Measurements from ENCODE around the gene RASAL2. TPM values are rescaled to one million over a fixed set of nuclear protein-coding genes. Genes with fewer than 3 reads are reported as not detected.

The RASAL2 gene
- polyA plus RNA-seq, 2 of the 4 experiments (the other 2 are of a cell fraction) = 7.1 to 17.6 TPM

DNA sequence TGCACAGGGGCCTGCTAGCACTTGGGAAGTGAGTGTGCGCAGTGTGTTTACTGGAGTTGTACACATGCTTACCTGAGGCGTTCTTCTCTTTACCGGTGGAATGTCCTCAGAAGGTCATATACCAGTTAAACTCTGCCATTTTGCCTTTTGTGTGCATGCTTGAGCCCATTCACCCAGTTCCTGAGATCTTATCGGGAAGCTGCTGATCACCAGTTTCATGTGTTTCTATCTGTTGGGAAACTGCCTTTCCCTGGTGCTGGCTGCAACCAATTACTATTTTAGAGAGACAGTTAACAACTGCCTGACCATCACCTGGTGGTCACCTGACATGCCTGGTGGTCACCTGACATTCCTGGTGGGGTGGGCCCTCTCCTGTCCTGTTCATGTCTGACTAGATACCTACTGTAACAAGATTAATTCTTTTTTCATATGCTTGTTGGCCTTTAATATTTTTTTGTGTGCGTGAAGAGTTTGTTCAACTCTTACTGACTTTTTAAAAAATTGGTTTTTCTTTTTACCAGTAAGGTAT is 137.0 kb downstream of the RASAL2 start:
- H3K4me3 ChIP-seq = no peak overlapping the region
- 94% methylated on average over 5 of the region's 5 CpGs for WGBS (ENCODE audit: missing lambda C conversion rate)
- H3K9me3 ChIP-seq = no peaks in the 10 kb centered on the region
- H3K4me2 ChIP-seq = no peak overlapping the region
- ATAC-seq (no peak), FAIRE-seq (no peak), DNase-seq (ENCODE audit: low read depth in 1 of 2, low spot score in 1 of 2) (no peak)
- peaks cover 14% of the 10 kb centered on the region; the same call in 1 of the 3 replicates for H3K4me1 ChIP-seq
- ChIA-PET CTCF (no interaction called here), POLR2A (no interaction called here)
- TF ChIP-seq BHLHE40 (IDR thresholded peaks at IDR 0.05; ENCODE audit: low read depth, low read length) (no peak), USF2 (IDR thresholded peaks at IDR 0.05) (peak; percentile 64)
- no peak overlapping the region for H3K27ac ChIP-seq

DNA sequence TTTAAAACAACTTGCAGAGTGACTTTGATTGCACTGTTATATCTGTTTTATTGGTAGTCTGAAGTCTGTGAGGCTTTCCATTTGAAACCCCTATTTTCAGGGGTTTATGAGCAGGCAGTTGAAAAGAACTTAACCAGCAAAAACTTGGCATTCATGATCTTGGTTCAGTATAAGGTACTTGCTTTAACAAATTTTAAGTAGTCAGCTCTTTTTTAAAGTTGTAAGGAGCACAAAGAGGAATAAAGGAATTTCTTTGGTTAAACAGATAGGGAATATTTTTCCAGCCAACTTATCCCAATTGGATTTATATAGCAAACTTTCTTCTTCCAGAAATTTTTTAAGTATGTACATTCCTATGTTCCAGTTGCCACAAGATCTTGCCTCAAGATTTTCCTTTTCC is 138.2 kb downstream of the RASAL2 start:
- no peak for FAIRE-seq
- ChIA-PET CTCF (no interaction called here), POLR2A (no interaction called here)
- ATAC-seq = no peak
- TF ChIP-seq MAFK (IDR thresholded peaks at IDR 0.05; ENCODE audit: partially characterized antibody) = peak; percentile 65
- TF ChIP-seq ZC3H11A (IDR thresholded peaks at IDR 0.05) = no peak
- TF ChIP-seq EHMT2 (IDR thresholded peaks at IDR 0.05; ENCODE audit: low read depth) = no peak
- TF ChIP-seq HEYL (CRISPR knock-in tag; IDR thresholded peaks at IDR 0.05) = no peak
- Histone ChIP-seq H3K9me3 (no peaks in the 10 kb centered on the region), H3K4me3 (no peak overlapping the region), H3K27ac (no peak overlapping the region), H3K4me1 (peaks cover 20% of the 10 kb centered on the region; the same call in 2 of the 3 replicates), H3K4me2 (no peak overlapping the region)
- no peak for DNase-seq (ENCODE audit: low read depth in 1 of 2, low spot score in 1 of 2)

DNA sequence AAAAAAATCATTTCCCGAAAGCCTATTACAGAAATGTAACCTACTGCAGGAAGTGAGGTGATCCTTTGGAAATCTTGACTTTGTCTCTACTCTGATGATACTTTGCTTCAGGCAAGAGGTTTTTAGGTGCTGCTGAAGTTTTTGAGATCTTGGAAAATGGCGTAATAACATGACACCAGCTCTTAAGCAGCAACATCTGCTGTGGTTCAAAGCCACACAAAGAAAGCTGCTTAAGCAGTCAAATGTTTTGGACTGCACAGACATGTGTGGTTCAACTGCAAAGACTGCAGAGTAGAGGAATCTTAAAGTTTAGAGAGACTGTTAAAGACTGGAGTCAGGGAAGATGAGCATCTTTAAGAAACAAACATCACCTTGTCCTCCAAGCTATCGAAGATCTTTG is 139.0 kb downstream of the RASAL2 start:
- ATAC-seq (no peak), FAIRE-seq (no peak), DNase-seq (ENCODE audit: low read depth in 1 of 2, low spot score in 1 of 2) (no peak)
- Histone ChIP-seq H3K4me3 (no peak overlapping the region), H3K27ac (peak overlapping the region in 1 of 2 experiments; percentile 34; a peak in 3 of 6 replicates), H3K9me3 (no peaks in the 10 kb centered on the region), H3K4me2 (no peak overlapping the region), H3K4me1 (peaks cover 29% of the 10 kb centered on the region)
- 94% methylated on average over 3 of the region's 3 CpGs for WGBS (ENCODE audit: missing lambda C conversion rate)
- CTCF ChIA-PET = no interaction called here
- TF ChIP-seq TP53 (CRISPR knock-in tag; IDR thresholded peaks at IDR 0.05) = no peak
- no peak for TF ChIP-seq EHF (CRISPR knock-in tag; IDR thresholded peaks at IDR 0.05)
- TF ChIP-seq JUNB (IDR thresholded peaks at IDR 0.05) = no peak
- no peak for TF ChIP-seq POLR2A (IDR thresholded peaks at IDR 0.05; ENCODE audit: low read length)
- TF ChIP-seq RFX5 (IDR thresholded peaks at IDR 0.05) = no peak
- TF ChIP-seq, protein P1, sequence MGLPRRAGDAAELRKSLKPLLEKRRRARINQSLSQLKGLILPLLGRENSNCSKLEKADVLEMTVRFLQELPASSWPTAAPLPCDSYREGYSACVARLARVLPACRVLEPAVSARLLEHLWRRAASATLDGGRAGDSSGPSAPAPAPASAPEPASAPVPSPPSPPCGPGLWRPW (IDR thresholded peaks at IDR 0.05) = no peak
- no peak for TF ChIP-seq RARB (CRISPR knock-in tag; IDR thresholded peaks at IDR 0.05)
- TF ChIP-seq, protein P2, sequence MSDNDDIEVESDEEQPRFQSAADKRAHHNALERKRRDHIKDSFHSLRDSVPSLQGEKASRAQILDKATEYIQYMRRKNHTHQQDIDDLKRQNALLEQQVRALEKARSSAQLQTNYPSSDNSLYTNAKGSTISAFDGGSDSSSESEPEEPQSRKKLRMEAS (IDR thresholded peaks at IDR 0.05) = no peak
- TF ChIP-seq FOSB (CRISPR knock-in tag; IDR thresholded peaks at IDR 0.05) = no peak
- no peak for TF ChIP-seq RAD21 (conservative IDR thresholded peaks at IDR 0.05 in 1 of 2, IDR thresholded peaks at IDR 0.05 in 1 of 2)
- TF ChIP-seq KDM1A (IDR thresholded peaks at IDR 0.05; ENCODE audit: low read depth) = no peak
- POLR2A ChIA-PET = no interaction called here

DNA sequence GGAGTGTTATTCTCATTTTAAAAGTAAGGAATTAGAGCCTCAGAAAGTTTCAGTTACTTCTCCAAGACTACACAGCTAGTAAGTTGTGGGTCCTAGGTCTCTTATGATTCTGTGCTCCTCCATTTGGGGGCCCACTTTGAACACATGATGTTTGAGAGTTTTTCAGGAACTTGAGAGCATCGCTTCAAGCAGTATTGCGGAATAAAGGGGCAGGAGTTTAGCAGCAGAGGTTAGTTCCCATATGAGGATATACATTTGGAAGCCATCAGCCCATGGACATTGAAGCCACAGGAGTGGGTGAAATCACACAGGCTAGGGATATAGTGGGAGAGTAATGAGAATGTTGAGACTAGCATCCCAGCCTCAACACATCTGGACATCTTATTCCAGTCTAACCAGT is 143.2 kb downstream of the RASAL2 start:
- POLR2A ChIA-PET = interaction anchor here (0.6 kb wide), 1 partner anchor 199 kb away, joined by 4 read pairs; no protein-coding TSS in a partner anchor
- no peak for DNase-seq (ENCODE audit: low read depth in 1 of 2, low spot score in 1 of 2)
- Histone ChIP-seq H3K4me1 (peaks cover 65% of the 10 kb centered on the region), H3K4me2 (no peak overlapping the region), H3K4me3 (no peak overlapping the region), H3K9me3 (no peaks in the 10 kb centered on the region), H3K27ac (peak overlapping the region; percentile 76 to 80)
- no peak for TF ChIP-seq FOXS1 (CRISPR knock-in tag; IDR thresholded peaks at IDR 0.05)
- TF ChIP-seq CEBPB (IDR thresholded peaks at IDR 0.05) = 0 out of 4 replicates have a peak, but pooled peaks have one; percentile 11 to 31
- CTCF ChIA-PET = interaction anchor here (0.6 to 2.7 kb wide), 6 partner anchors 10 to 205 kb away, joined by 3 to 5 read pairs (median 4); no protein-coding TSS in a partner anchor
- WGBS (ENCODE audit: missing lambda C conversion rate) = 89% methylated on average over 2 of the region's 2 CpGs
- no peak for FAIRE-seq
- no peak for ATAC-seq

Data from A549 (cell line).